ENCODE results near the gene KRT78.

KRT78 gene

GRCh38 chr12:52806821-52807543 is 41.8 kb downstream of the KRT78 start:
- DNase-seq (ENCODE audit: low read depth) = no peak
- TF ChIP-seq CTCF (IDR thresholded peaks at IDR 0.05; ENCODE audit: low read depth, low read length) (no peak), MYC (IDR thresholded peaks at IDR 0.05; ENCODE audit: low read depth, low read length) (no peak), MAX (IDR thresholded peaks at IDR 0.05; ENCODE audit: low read depth, low read length) (no peak), POLR2A (IDR thresholded peaks at IDR 0.05; ENCODE audit: extremely low read depth, insufficient read length) (no peak)
- H3K4me3 ChIP-seq (ENCODE audit: low read depth, low read length) = no peak overlapping the region

DNA sequence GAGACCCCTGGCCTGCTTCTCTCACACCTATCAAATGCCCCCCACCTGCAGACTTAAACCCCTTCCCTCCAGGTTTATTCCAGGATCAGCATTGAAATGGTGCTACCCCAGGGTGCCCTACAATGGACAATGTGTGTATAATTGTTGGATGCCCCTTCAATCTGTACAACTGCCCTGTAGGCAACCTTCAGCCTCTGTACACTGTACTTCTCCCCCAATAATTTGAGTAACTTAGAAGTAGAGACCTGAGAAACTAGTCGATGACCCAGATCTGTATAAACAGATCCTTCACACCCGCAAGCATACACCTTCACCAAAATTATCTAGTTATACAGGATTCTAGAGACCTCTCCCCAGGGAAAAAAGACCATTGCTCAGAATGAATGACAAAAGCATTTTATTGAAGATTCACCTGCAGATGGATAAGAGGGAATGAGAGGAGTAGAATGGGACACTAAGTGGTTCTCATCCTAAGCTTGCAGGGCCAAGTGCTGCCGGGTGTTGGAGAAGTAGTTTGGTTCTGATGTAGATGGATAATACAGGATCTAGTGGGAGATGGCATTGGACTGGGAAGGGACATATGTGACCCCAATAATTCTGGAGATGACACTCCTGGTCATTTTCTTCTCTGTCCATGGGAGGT is 42.5 kb downstream of the KRT78 start:
- DNase-seq (ENCODE audit: low read depth) = no peak
- TF ChIP-seq CTCF (IDR thresholded peaks at IDR 0.05; ENCODE audit: low read depth, low read length) (no peak), MAX (IDR thresholded peaks at IDR 0.05; ENCODE audit: low read depth, low read length) (no peak), MYC (IDR thresholded peaks at IDR 0.05; ENCODE audit: low read depth, low read length) (no peak), POLR2A (IDR thresholded peaks at IDR 0.05; ENCODE audit: extremely low read depth, insufficient read length) (no peak)
- H3K4me3 ChIP-seq (ENCODE audit: low read depth, low read length) = no peak overlapping the region

- DNase-seq (ENCODE audit: low read depth) = no peak
- H3K4me3 ChIP-seq (ENCODE audit: low read depth, low read length) = no peak overlapping the region
- TF ChIP-seq MAX (IDR thresholded peaks at IDR 0.05; ENCODE audit: low read depth, low read length) (no peak), POLR2A (IDR thresholded peaks at IDR 0.05; ENCODE audit: extremely low read depth, insufficient read length) (no peak), CTCF (IDR thresholded peaks at IDR 0.05; ENCODE audit: low read depth, low read length) (no peak), MYC (IDR thresholded peaks at IDR 0.05; ENCODE audit: low read depth, low read length) (no peak)
Measured at GRCh38 chr12:52805739-52806138, 43.1 kb downstream of the KRT78 start.

DNA sequence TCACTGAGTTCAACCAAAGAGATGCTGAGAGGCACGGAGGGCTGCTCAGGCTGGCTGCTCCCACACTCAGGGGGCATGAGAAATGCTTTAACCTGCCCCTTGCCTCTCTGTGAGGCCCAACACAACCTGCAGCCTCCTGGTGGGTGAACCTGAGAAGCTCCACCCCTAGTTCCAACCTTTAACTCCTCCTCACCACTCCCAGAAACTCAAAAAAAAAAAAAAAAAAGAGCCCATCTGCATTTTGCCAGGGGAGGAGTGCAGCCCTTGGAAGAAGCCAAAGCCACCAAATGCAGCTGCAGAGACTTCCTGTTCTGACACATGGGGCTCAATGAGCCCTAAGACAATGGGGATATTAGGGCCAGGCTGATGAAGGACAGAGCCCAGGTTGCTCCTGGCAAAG is 43.8 kb downstream of the KRT78 start:
- 0 out of 2 replicates have a peak, but pooled peaks have one; percentile 14 for TF ChIP-seq MYC (IDR thresholded peaks at IDR 0.05; ENCODE audit: low read depth, low read length)
- no peak for TF ChIP-seq POLR2A (IDR thresholded peaks at IDR 0.05; ENCODE audit: extremely low read depth, insufficient read length)
- DNase-seq (ENCODE audit: low read depth) = peak; percentile 34

GRCh38 chr12:52802442-52802841 is 46.4 kb downstream of the KRT78 start:
- no peak overlapping the region for H3K4me3 ChIP-seq (ENCODE audit: low read depth, low read length)
- TF ChIP-seq MYC (IDR thresholded peaks at IDR 0.05; ENCODE audit: low read depth, low read length) (no peak), CTCF (IDR thresholded peaks at IDR 0.05; ENCODE audit: low read depth, low read length) (no peak), MAX (IDR thresholded peaks at IDR 0.05; ENCODE audit: low read depth, low read length) (no peak), POLR2A (IDR thresholded peaks at IDR 0.05; ENCODE audit: extremely low read depth, insufficient read length) (no peak)
- DNase-seq (ENCODE audit: low read depth) = no peak

More for the DNA sequence above, 43.8 kb downstream of the KRT78 start:
- H3K4me3 ChIP-seq (ENCODE audit: low read depth, low read length) = no peak overlapping the region

DNA sequence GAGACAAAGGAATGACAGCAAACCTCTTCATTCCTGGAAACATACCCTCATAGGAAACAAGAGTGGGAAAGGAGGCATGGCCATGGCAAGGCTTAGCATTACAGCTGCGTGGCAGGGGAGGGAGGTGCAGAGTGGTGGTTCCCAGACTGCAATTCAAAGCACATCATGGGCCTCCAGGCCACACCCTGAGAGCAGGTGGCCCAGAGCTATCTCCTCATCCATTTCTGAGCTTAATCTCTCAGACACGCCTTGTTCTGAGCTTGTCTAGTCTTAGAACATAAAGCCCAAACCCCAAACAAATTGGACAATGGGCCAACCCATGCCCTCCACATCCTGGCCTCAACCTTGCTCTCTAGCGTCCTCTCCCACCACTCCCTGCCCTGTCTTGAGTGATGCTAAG is 47.0 kb downstream of the KRT78 start:
- H3K4me3 ChIP-seq (ENCODE audit: low read depth, low read length) = no peak overlapping the region
- DNase-seq (ENCODE audit: low read depth) = no peak
- TF ChIP-seq POLR2A (IDR thresholded peaks at IDR 0.05; ENCODE audit: extremely low read depth, insufficient read length) = no peak
- TF ChIP-seq MYC (IDR thresholded peaks at IDR 0.05; ENCODE audit: low read depth, low read length) = no peak
- no peak for TF ChIP-seq CTCF (IDR thresholded peaks at IDR 0.05; ENCODE audit: low read depth, low read length)
- no peak for TF ChIP-seq MAX (IDR thresholded peaks at IDR 0.05; ENCODE audit: low read depth, low read length)

Measured in NB4 (cell line).